HG03175 (cell line): ENCODE results near the gene RAP2A.

Experiments used
- ATAC-seq: cut with Tn5 transposase; IDR thresholded peaks from one replicate; pipeline ENCODE4 v1.9.1; 2021; ENCODE audit warnings: mild to moderate bottlenecking, moderate library complexity; ENCODE audit not compliant: unreplicated experiment

RAP2A gene

DNA sequence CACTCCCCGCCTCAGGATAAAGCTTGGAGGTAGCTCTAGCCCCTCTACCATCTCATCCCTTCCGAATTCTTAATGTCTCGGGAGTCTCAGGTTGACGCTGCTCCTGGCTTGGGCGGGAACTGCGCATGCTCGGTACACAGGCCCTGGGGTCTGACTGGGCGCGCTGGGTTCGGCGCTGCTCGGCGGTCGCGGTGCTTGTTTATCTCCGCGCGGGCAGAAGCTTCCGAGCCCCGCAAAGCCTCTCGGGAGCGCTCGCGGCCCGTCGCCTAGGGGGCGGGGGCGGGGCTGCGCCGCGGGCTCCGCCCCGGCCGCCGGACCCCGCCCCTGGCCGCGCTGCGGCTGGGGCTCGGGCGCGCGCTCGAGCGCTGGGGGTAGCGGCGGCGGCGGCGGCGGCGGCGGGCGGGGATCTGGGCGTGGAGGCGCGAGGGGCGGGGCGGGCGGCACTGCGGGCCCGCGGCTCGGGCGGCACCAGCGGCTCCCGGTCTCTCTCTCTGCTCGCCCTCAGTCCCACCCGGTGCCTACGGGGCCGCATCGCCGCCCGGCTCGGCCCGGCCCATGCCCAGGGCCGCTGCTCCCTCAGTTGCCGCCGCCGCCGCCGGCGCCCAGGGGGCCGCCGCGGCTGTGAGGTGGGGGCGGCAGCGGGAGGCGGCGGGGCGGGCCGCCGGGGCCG is at the start of gene RAP2A:
RAP2A (plus strand) TSS at position 443 of the 670 bp plus-strand sequence. CDS start 302 bp downstream, outside the sequence.
- peak; percentile 45 for ATAC-seq

GRCh38 chr13:97384371-97384770 is 49.6 kb upstream of the RAP2A start:
- ATAC-seq, result no peak

GRCh38 chr13:97385146-97385545 is 48.8 kb upstream of the RAP2A start:
- ATAC-seq, result no peak

GRCh38 chr13:97385854-97386253 is 48.1 kb upstream of the RAP2A start:
- no peak for ATAC-seq

GRCh38 chr13:97386801-97387484 is 47.0 kb upstream of the RAP2A start:
- no peak for ATAC-seq

GRCh38 chr13:97387485-97387839 is 46.5 kb upstream of the RAP2A start:
- ATAC-seq, result no peak

DNA sequence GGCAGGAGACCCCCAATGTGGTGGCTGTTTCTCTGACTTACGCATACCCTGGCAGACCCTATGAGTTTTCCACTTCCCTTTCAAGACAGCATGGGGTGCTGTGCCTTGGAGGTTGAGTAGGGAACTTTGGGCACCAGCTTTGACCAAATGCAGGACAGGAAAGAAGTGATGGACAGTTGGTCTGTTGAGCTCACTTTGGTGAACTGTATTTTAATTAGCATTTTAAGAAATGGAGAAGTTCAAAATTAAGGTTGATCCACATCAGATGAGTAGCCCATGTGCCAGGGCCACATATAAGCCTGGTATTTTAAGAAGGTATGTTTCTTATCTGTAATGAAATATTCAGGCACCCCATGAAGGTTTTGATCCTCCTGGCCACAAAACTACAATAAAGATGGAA is 46.1 kb upstream of the RAP2A start:
- no peak for ATAC-seq

GRCh38 chr13:97388373-97388772 is 45.6 kb upstream of the RAP2A start:
- ATAC-seq, result no peak

DNA sequence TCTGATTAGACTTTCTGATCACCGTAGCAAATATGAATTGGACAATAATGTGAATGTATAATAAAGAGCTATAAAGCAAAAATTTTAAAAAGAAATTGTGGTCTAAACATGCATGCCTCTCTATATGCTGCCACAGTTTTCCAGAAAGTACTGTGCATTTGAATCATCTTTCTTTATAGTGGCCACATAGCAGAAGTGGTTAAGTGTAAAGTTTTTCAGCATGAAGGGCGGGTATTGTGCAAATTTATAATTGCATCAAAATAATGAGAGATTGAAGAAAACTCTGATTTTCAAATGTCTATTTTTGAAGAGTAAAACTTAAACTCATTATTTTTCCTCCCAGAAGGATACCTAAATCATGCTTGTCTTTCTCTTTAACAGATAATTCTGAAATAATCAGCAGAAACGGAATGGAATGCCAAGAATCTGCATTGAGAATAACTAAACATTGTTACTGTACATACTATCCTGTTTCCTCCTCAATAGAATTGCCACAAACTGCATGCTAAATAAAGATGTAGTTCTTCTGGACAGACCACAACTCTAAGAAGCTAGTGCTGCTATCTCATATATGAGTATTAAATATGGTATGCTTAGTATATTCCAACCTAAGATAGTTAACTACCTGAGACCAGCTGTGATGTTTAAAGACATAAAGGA is 42.9 kb upstream of the RAP2A start:
- ATAC-seq, result no peak

- ATAC-seq, result no peak
Measured at GRCh38 chr13:97392020-97392419, 41.9 kb upstream of the RAP2A start.

DNA sequence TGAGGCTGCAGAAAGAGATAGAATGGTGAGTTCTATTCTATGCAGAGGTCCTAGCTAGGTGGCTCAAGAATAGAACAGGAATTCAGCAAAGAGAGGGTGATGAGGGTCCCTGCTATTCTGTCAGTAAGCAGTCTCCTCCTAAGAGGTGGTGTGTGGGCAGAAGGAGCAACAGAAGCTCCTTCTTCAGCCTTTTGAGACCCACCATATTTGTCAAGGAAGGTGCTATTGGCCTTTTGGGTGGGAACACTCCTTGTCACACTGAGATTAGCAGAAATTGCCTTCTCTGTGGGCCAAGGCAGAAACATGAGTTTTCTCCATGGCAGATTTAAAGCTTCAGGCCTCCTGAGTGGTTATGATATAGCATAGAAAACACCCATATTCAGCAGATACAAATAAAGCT is 39.4 kb upstream of the RAP2A start:
- ATAC-seq, result no peak

GRCh38 chr13:97395447-97396136 is 38.4 kb upstream of the RAP2A start:
- no peak for ATAC-seq

DNA sequence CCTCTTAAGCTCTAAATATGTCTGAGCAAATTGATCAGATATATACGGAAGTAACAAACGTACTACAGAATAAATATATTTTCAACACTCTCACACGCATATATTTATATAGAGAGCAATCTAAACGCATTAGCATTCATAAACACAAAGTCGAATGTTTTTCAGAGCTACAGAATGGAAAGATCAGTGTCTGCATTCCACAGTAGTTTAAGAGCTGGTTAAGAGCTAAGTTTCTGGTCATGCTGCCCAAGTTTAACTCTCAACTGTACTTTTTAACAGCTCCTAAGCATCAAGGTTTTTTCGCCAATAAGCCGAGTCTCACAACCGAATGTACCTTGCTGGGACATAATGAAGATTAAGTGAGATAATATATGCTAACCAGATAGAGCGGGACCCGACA is 36.7 kb upstream of the RAP2A start:
- ATAC-seq, result no peak

- no peak for ATAC-seq
Measured at GRCh38 chr13:97401421-97401820, 32.5 kb upstream of the RAP2A start.

- ATAC-seq, result no peak
Measured at GRCh38 chr13:97403893-97404750, 29.8 kb upstream of the RAP2A start.

GRCh38 chr13:97407540-97407939 is 26.4 kb upstream of the RAP2A start:
- no peak for ATAC-seq

DNA sequence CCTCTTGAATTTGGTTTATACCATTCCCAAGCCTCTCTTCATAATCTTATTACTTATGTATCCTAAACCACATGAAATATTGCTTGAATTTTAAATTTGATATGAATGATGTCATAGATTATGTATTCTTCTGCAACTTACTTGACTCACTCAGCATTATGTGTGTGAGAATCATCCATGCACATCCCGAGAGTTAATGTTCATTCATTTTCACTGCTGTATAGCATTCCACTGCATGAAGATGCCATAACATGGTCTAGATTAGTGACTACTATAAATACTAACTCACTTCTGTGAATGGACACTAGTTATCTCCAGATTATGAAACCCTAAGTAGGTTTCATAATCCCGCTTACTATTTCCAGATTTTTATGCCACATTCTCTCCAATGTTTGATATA is 25.0 kb upstream of the RAP2A start:
- ATAC-seq, result no peak

DNA sequence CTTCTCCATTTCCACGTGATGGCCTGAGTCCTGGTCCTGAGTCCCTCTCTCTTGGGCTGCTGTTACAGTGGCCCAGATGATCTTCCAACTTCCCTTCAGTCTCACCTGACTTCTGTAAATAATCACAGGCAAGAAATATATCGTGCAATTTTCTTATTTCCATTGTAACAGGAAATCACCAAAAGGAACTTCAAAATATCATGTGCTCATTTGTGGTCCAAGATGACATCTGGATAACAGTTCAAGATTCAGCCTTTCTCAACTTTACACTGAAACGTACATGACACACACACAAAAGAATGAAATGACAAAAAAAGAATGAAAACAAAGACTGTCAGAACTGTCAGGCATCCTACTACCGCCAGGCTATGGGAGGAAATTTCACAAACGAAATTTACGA is 22.0 kb upstream of the RAP2A start:
- no peak for ATAC-seq

DNA sequence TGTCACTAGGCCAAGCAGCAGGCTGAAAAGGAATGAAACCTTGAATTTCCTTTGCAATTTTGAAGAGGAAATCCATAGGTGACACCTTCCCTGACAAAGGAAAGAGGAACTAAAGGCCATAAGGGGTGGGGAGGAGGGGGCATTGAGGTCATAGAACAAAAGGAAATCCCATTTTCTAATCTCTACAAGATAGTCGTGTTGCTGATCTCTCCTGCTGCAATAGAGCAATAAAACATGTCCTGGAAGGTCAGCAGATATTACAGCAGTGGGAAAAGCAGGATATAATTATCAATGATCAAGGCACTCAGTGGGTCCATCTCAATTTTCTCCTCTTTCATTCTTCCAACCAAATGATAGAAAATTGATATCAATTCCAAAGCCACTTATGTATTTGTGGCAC is 20.3 kb upstream of the RAP2A start:
- ATAC-seq, result no peak

GRCh38 chr13:97414392-97414791 is 19.6 kb upstream of the RAP2A start:
- no peak for ATAC-seq

- no peak for ATAC-seq
Measured at GRCh38 chr13:97417698-97418097, 16.3 kb upstream of the RAP2A start.
